Activated CD8-positive, alpha-beta memory T cell treated with anti-CD3 and anti-CD28 coated beads, Interleukin-2, amount 50 U/mL, for 24 hours (primary cell): ENCODE data around the gene ALDH9A1.
"Not testable (repeated sequence)": the region's sequence is repeated elsewhere in the genome, so short reads cannot be mapped to it uniquely, and the experiment has no call there.

Experiments
- DNase-seq: peaks from one replicate; pipeline ENCODE4 v3.0.0-alpha.2; 2020; ENCODE audit errors: extremely low read depth

Gene ALDH9A1

GRCh38 chr1:165686971-165687433 is 11.4 kb downstream of the ALDH9A1 start:
- no peak for DNase-seq

- DNase-seq = no peak
Measured at GRCh38 chr1:165686121-165686970, 12.0 kb downstream of the ALDH9A1 start.

- no peak for DNase-seq
Measured at GRCh38 chr1:165683848-165684485, 14.4 kb downstream of the ALDH9A1 start.

- DNase-seq = not testable (repeated sequence)
Measured at GRCh38 chr1:165680773-165681172, 17.6 kb downstream of the ALDH9A1 start.

GRCh38 chr1:165680303-165680702 is 18.1 kb downstream of the ALDH9A1 start:
- DNase-seq = no peak

- no peak for DNase-seq
Measured at GRCh38 chr1:165679282-165680036, 18.9 kb downstream of the ALDH9A1 start.

GRCh38 chr1:165678509-165678908 is 19.9 kb downstream of the ALDH9A1 start:
- no peak for DNase-seq

- no peak for DNase-seq
Measured at GRCh38 chr1:165675794-165676193, 22.6 kb downstream of the ALDH9A1 start.

- no peak for DNase-seq
Measured at GRCh38 chr1:165674599-165674998, 23.8 kb downstream of the ALDH9A1 start.

GRCh38 chr1:165671526-165671925 is 26.8 kb downstream of the ALDH9A1 start:
- no peak for DNase-seq

GRCh38 chr1:165668184-165668583 is 30.2 kb downstream of the ALDH9A1 start:
- DNase-seq = no peak

- no peak for DNase-seq
Measured at GRCh38 chr1:165666152-165666825, 32.1 kb downstream of the ALDH9A1 start.

GRCh38 chr1:165662186-165662585 is 36.2 kb downstream of the ALDH9A1 start:
- DNase-seq = no peak

GRCh38 chr1:165661703-165662102 is 36.7 kb downstream of the ALDH9A1 start:
- DNase-seq = no peak

GRCh38 chr1:165659581-165659895 is 38.8 kb downstream of the ALDH9A1 start:
- no peak for DNase-seq

GRCh38 chr1:165658766-165659580 is 39.4 kb downstream of the ALDH9A1 start:
- not testable (repeated sequence) for DNase-seq

- no peak for DNase-seq
Measured at GRCh38 chr1:165650981-165651625, 47.3 kb downstream of the ALDH9A1 start.

- DNase-seq = no peak
Measured at GRCh38 chr1:165648919-165649572, 49.3 kb downstream of the ALDH9A1 start.

GRCh38 chr1:165647970-165648369 is 50.4 kb downstream of the ALDH9A1 start:
- no peak for DNase-seq

- no peak for DNase-seq
Measured at GRCh38 chr1:165647517-165647916, 50.8 kb downstream of the ALDH9A1 start.
